Rectal smooth muscle tissue (tissue), 1 donor: Measurements from ENCODE around the gene TNNC1.

Experiments used
- H3K27ac ChIP-seq: one replicate; pipeline ENCODE4 v1.7.0; 2013; ENCODE audit warnings: low read depth, low read length, inconsistent platforms
- H3K27me3 ChIP-seq: one replicate; pipeline ENCODE4 v1.7.0; 2013; ENCODE audit warnings: low read length; ENCODE audit not compliant: control insufficient read depth, insufficient read depth
- H3K36me3 ChIP-seq: one replicate; pipeline ENCODE4 v1.7.0; 2013; ENCODE audit warnings: low read length; ENCODE audit not compliant: control insufficient read depth, insufficient read depth
- H3K4me1 ChIP-seq: one replicate; pipeline ENCODE4 v1.7.0; 2013; ENCODE audit warnings: low read length; ENCODE audit not compliant: control insufficient read depth, insufficient read depth
- H3K4me3 ChIP-seq: one replicate; pipeline ENCODE4 v1.7.0; 2013; ENCODE audit warnings: low read length
- H3K9ac ChIP-seq: one replicate; pipeline ENCODE4 v1.7.0; 2013; ENCODE audit warnings: low read length

The TNNC1 gene

GRCh38 chr3:52415800-52416199 lies 38.0 kb downstream of the TNNC1 start:
- H3K27me3 ChIP-seq, result no peaks in the 10 kb centered on the region
- H3K4me1 ChIP-seq, result peaks cover 8% of the 10 kb centered on the region
- no peaks in the 10 kb centered on the region for H3K36me3 ChIP-seq
- no peak overlapping the region for H3K9ac ChIP-seq
- no peak overlapping the region for H3K4me3 ChIP-seq
- no peak overlapping the region for H3K27ac ChIP-seq

- Histone ChIP-seq H3K9ac (peak overlapping the region; percentile 24), H3K36me3 (peaks cover 46% of the 10 kb centered on the region), H3K4me1 (peaks cover 21% of the 10 kb centered on the region), H3K27ac (no peak overlapping the region), H3K4me3 (no peak overlapping the region), H3K27me3 (no peaks in the 10 kb centered on the region)
These were observed 45.4 kb downstream of the TNNC1 start for GRCh38 chr3:52408466-52408865.

GRCh38 chr3:52407779-52408178 lies 46.1 kb downstream of the TNNC1 start:
- Histone ChIP-seq H3K4me1 (peaks cover 20% of the 10 kb centered on the region), H3K27ac (no peak overlapping the region), H3K4me3 (no peak overlapping the region), H3K36me3 (peaks cover 53% of the 10 kb centered on the region), H3K9ac (no peak overlapping the region), H3K27me3 (no peaks in the 10 kb centered on the region)

- H3K9ac ChIP-seq, result no peak overlapping the region
- H3K4me1 ChIP-seq, result peaks cover 12% of the 10 kb centered on the region
- no peak overlapping the region for H3K27ac ChIP-seq
- no peak overlapping the region for H3K4me3 ChIP-seq
- peaks cover 60% of the 10 kb centered on the region for H3K36me3 ChIP-seq
- H3K27me3 ChIP-seq, result no peaks in the 10 kb centered on the region
These were observed 46.9 kb downstream of the TNNC1 start for GRCh38 chr3:52406791-52407510.

- Histone ChIP-seq H3K36me3 (peaks cover 62% of the 10 kb centered on the region), H3K9ac (no peak overlapping the region), H3K27ac (no peak overlapping the region), H3K4me3 (no peak overlapping the region), H3K4me1 (peaks cover 12% of the 10 kb centered on the region), H3K27me3 (no peaks in the 10 kb centered on the region)
These were observed 47.6 kb downstream of the TNNC1 start for GRCh38 chr3:52406231-52406661.

- H3K36me3 ChIP-seq, result peaks cover 63% of the 10 kb centered on the region
- no peak overlapping the region for H3K9ac ChIP-seq
- no peak overlapping the region for H3K4me3 ChIP-seq
These were observed 48.2 kb downstream of the TNNC1 start for GRCh38 chr3:52405601-52406110.

GRCh38 chr3:52405066-52405465 lies 48.8 kb downstream of the TNNC1 start:
- Histone ChIP-seq H3K27me3 (no peaks in the 10 kb centered on the region), H3K4me1 (peaks cover 12% of the 10 kb centered on the region), H3K4me3 (no peak overlapping the region), H3K36me3 (peaks cover 65% of the 10 kb centered on the region), H3K9ac (no peak overlapping the region), H3K27ac (no peak overlapping the region)

More at GRCh38 chr3:52405601-52406110, 48.2 kb downstream of the TNNC1 start:
- Histone ChIP-seq H3K4me1 (peaks cover 12% of the 10 kb centered on the region), H3K27ac (no peak overlapping the region), H3K27me3 (no peaks in the 10 kb centered on the region)

- Histone ChIP-seq H3K27ac (no peak overlapping the region), H3K4me3 (no peak overlapping the region), H3K36me3 (peaks cover 65% of the 10 kb centered on the region), H3K9ac (no peak overlapping the region), H3K4me1 (peaks cover 12% of the 10 kb centered on the region), H3K27me3 (no peaks in the 10 kb centered on the region)
These were observed 49.5 kb downstream of the TNNC1 start for GRCh38 chr3:52404391-52404790.

- Histone ChIP-seq H3K4me1 (peaks cover 9% of the 10 kb centered on the region), H3K27ac (no peak overlapping the region), H3K36me3 (peaks cover 65% of the 10 kb centered on the region), H3K4me3 (no peak overlapping the region), H3K9ac (no peak overlapping the region), H3K27me3 (no peaks in the 10 kb centered on the region)
These were observed 49.9 kb downstream of the TNNC1 start for GRCh38 chr3:52403955-52404354.

GRCh38 chr3:52403271-52403841 lies 50.5 kb downstream of the TNNC1 start:
- Histone ChIP-seq H3K27me3 (no peaks in the 10 kb centered on the region), H3K4me3 (no peak overlapping the region), H3K27ac (no peak overlapping the region), H3K9ac (no peak overlapping the region), H3K4me1 (peaks cover 4% of the 10 kb centered on the region), H3K36me3 (peaks cover 65% of the 10 kb centered on the region)

GRCh38 chr3:52402706-52403270 lies 51.1 kb downstream of the TNNC1 start:
- peaks cover 60% of the 10 kb centered on the region for H3K36me3 ChIP-seq
- peaks cover under 1% of the 10 kb centered on the region for H3K4me1 ChIP-seq
- no peak overlapping the region for H3K9ac ChIP-seq
- H3K4me3 ChIP-seq, result no peak overlapping the region
- no peaks in the 10 kb centered on the region for H3K27me3 ChIP-seq
- H3K27ac ChIP-seq, result no peak overlapping the region

GRCh38 chr3:52402101-52402521 lies 51.7 kb downstream of the TNNC1 start:
- Histone ChIP-seq H3K36me3 (peaks cover 54% of the 10 kb centered on the region), H3K9ac (no peak overlapping the region), H3K27me3 (no peaks in the 10 kb centered on the region), H3K27ac (no peak overlapping the region), H3K4me1 (no peaks in the 10 kb centered on the region), H3K4me3 (no peak overlapping the region)
